KMS-11 (cell line): ENCODE measurements around the gene SCFD2.

Source experiments
- H2AFZ ChIP-seq: fragments of 200-600 bp; sonication (generic); 2 replicates; pipeline ENCODE4 v1.6.1; 2016; ENCODE audit warnings: antibody characterized with exemption, mixed run types, low read depth
- H3K27ac ChIP-seq: fragments of 200-600 bp; sonication (generic); 2 replicates; pipeline ENCODE4 v1.6.1; 2016; ENCODE audit warnings: mild to moderate bottlenecking, mixed run types
- H3K27me3 ChIP-seq: fragments of 200-600 bp; sonication (generic); 2 replicates; pipeline ENCODE4 v1.6.1; 2017; ENCODE audit warnings: mild to moderate bottlenecking, low read depth, mixed run types, moderate library complexity; ENCODE audit not compliant: insufficient read depth
- H3K36me3 ChIP-seq: fragments of 200-600 bp; sonication (generic); 2 replicates; pipeline ENCODE4 v1.6.1; 2017; ENCODE audit warnings: mild to moderate bottlenecking, mixed run types; ENCODE audit not compliant: insufficient read depth
- H3K4me1 ChIP-seq: fragments of 200-600 bp; sonication (generic); 2 replicates; pipeline ENCODE4 v1.6.1; 2016; ENCODE audit warnings: mild to moderate bottlenecking, low read depth, mixed run types; ENCODE audit not compliant: poor library complexity, severe bottlenecking
- H3K4me2 ChIP-seq: fragments of 200-600 bp; sonication (generic); 2 replicates; pipeline ENCODE4 v1.7.0; 2016; ENCODE audit warnings: mild to moderate bottlenecking, mixed run types
- H3K4me3 ChIP-seq: fragments of 200-600 bp; sonication (generic); IDR thresholded peaks from 2 replicates; pipeline ENCODE4 v1.6.1; 2017; ENCODE audit warnings: low read depth, low read length, mixed read lengths; ENCODE audit not compliant: insufficient read depth
- H3K79me2 ChIP-seq: fragments of 200-600 bp; sonication (generic); 2 replicates; pipeline ENCODE4 v1.6.1; 2016; ENCODE audit warnings: low read depth, mixed run types; ENCODE audit not compliant: insufficient read depth
- H3K9ac ChIP-seq: fragments of 200-600 bp; sonication (generic); 2 replicates; pipeline ENCODE4 v1.6.1; 2016; ENCODE audit warnings: mild to moderate bottlenecking, mixed run types
- H4K20me1 ChIP-seq: fragments of 200-600 bp; sonication (generic); 2 replicates; pipeline ENCODE4 v1.6.1; 2016; ENCODE audit warnings: mild to moderate bottlenecking, mixed run types; ENCODE audit not compliant: insufficient read depth
- TF ChIP-seq, protein P1 (sequence below): fragments of 200-600 bp; sonication (generic); conservative IDR thresholded peaks from 2 replicates; pipeline ENCODE4 v1.6.1; 2017; ENCODE audit warnings: low read depth, mild to moderate bottlenecking, antibody characterized with exemption, low read length, moderate library complexity, mixed read lengths

The SCFD2 gene

DNA sequence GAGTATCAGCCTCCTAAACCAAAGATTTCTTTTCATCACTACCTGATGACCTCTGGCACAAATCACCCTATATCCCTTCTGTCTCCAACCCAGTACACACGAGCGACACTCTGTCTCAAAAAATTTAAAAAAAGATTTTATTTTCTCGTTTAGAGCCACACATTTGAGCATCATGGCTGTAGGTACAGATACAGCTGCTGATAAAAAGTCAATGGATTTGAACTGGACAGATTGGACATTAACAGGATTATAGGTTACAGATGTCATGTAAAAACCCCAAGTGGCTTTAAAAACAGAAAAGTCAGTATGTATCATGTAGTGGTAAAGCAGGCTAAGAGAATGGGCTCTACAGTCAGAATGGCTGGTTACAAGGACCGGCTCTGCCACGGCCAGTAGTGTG, 171.1 kb downstream of the SCFD2 start:
- no peaks in the 10 kb centered on the region for H3K79me2 ChIP-seq
- H3K4me1 ChIP-seq, result no peaks in the 10 kb centered on the region
- no peaks in the 10 kb centered on the region for H3K36me3 ChIP-seq
- H3K4me2 ChIP-seq, result no peak overlapping the region
- no peak overlapping the region for H3K9ac ChIP-seq
- no peak overlapping the region for H3K27ac ChIP-seq
- no peaks in the 10 kb centered on the region for H4K20me1 ChIP-seq
- TF ChIP-seq, protein P1, sequence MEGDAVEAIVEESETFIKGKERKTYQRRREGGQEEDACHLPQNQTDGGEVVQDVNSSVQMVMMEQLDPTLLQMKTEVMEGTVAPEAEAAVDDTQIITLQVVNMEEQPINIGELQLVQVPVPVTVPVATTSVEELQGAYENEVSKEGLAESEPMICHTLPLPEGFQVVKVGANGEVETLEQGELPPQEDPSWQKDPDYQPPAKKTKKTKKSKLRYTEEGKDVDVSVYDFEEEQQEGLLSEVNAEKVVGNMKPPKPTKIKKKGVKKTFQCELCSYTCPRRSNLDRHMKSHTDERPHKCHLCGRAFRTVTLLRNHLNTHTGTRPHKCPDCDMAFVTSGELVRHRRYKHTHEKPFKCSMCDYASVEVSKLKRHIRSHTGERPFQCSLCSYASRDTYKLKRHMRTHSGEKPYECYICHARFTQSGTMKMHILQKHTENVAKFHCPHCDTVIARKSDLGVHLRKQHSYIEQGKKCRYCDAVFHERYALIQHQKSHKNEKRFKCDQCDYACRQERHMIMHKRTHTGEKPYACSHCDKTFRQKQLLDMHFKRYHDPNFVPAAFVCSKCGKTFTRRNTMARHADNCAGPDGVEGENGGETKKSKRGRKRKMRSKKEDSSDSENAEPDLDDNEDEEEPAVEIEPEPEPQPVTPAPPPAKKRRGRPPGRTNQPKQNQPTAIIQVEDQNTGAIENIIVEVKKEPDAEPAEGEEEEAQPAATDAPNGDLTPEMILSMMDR, result no peak
- no peaks in the 10 kb centered on the region for H3K27me3 ChIP-seq
- no peak overlapping the region for H2AFZ ChIP-seq
- H3K4me3 ChIP-seq, result no peak overlapping the region

DNA sequence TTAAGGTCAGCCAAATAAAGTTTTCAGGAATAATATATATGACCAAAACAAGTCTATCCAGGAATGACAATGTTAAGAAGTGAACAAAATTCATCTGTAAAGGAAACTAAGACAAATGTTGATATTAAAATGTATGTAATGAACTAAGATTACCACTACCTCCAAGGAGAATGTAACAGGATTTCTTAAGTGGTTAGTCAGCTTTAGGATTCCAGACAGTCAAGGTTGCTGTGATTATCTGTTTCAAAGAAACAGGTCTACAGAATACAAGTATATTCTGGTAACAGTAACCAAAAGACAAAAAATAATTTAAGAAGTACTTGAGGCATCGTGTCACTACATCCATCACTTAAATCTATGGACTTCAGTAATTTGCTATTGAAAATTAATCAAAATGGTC, 172.8 kb downstream of the SCFD2 start:
- Histone ChIP-seq H3K79me2 (no peaks in the 10 kb centered on the region), H3K27ac (no peak overlapping the region), H3K36me3 (no peaks in the 10 kb centered on the region), H2AFZ (no peak overlapping the region), H3K4me3 (no peak overlapping the region), H3K4me1 (no peaks in the 10 kb centered on the region), H3K9ac (no peak overlapping the region), H3K4me2 (no peak overlapping the region), H3K27me3 (no peaks in the 10 kb centered on the region), H4K20me1 (no peaks in the 10 kb centered on the region)
- TF ChIP-seq, protein P1, result no peak

DNA sequence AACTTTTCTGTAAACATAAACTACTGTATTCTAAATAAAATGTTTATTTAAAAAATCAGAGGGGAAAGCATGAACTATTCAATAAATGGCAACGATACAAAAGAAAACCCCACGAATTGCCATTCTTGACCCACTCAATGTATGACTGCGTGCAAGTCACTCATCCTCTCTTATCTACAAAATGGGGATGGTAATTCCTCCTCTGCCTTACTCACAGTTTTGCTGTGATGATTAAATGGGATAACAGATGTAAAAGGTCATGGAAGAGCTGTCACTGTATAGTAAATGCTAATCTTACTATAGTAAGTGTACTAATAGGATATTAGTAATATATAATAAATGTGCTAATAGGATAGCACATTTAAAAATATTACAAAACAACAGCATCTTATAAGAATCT, 173.4 kb downstream of the SCFD2 start:
- Histone ChIP-seq H3K4me2 (no peak overlapping the region), H3K4me3 (no peak overlapping the region), H3K79me2 (no peaks in the 10 kb centered on the region), H3K27ac (no peak overlapping the region), H4K20me1 (no peaks in the 10 kb centered on the region), H3K36me3 (no peaks in the 10 kb centered on the region), H3K4me1 (no peaks in the 10 kb centered on the region), H3K9ac (no peak overlapping the region), H2AFZ (no peak overlapping the region), H3K27me3 (no peaks in the 10 kb centered on the region)
- TF ChIP-seq, protein P1, result no peak

DNA sequence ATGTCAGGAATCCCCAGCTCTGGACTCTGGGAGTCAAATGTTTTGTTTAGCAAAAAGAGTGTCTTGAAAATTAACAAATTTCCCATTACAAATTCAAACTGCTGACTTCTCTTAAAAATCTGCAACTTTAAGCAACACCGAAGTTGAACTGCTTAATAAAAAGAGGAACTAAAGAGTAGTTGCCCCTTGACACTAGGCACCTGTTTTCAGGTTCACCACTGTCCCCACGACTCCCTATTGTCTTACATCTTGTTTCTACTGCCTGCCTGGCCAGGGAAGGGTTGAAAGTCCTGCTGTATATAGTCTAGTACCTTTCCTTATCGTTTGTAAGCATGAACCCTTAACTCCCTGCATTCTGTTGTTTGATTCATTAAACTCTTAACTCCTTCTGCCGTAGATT, 173.9 kb downstream of the SCFD2 start:
- Histone ChIP-seq H3K27ac (no peak overlapping the region), H3K4me1 (no peaks in the 10 kb centered on the region), H4K20me1 (no peaks in the 10 kb centered on the region), H3K4me3 (no peak overlapping the region), H3K4me2 (no peak overlapping the region), H3K79me2 (no peaks in the 10 kb centered on the region), H3K27me3 (no peaks in the 10 kb centered on the region), H3K9ac (no peak overlapping the region), H2AFZ (no peak overlapping the region), H3K36me3 (no peaks in the 10 kb centered on the region)
- TF ChIP-seq, protein P1, result no peak

DNA sequence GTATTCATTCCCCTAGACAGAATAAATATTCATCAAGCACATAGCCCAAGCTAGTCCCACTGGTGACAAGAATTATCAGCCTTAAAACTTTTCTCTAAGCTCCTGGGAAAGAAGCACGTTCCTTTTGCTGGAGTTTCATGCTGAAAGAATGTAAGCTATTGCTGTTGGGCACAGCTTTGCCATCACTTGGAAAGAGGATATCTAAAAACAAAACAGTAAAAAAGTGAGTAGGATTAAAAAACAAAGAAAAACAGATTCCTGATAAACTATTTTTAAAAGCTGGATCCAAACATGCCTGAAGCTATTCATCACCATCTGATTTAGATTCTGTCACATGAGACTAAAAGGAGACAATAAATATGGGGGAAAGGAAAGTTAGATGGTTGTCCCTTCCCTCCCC, 176.8 kb downstream of the SCFD2 start:
- TF ChIP-seq, protein P1, result no peak
- Histone ChIP-seq H3K4me1 (no peaks in the 10 kb centered on the region), H3K27ac (no peak overlapping the region), H3K79me2 (no peaks in the 10 kb centered on the region), H3K4me2 (no peak overlapping the region), H3K36me3 (no peaks in the 10 kb centered on the region), H4K20me1 (no peaks in the 10 kb centered on the region), H3K9ac (no peak overlapping the region), H2AFZ (no peak overlapping the region), H3K27me3 (no peaks in the 10 kb centered on the region), H3K4me3 (no peak overlapping the region)
